Loucy (cell line): Measurements from ENCODE around the gene TLE3.

Source experiments
- H2AFZ ChIP-seq: fragments of 200-600 bp; sonication (generic); 2 replicates; pipeline ENCODE4 v1.6.0; 2016; ENCODE audit warnings: antibody characterized with exemption, mild to moderate bottlenecking, low read length, moderate library complexity
- H3F3A ChIP-seq: fragments of 200-600 bp; 2 replicates; pipeline ENCODE4 v1.6.0; 2016; ENCODE audit warnings: antibody characterized with exemption, low read depth, mild to moderate bottlenecking
- H3K27me3 ChIP-seq: fragments of 200-600 bp; sonication (generic); 2 replicates; pipeline ENCODE4 v1.6.1; 2014; ENCODE audit warnings: low read length, mild to moderate bottlenecking; ENCODE audit not compliant: insufficient read depth, poor library complexity, severe bottlenecking
- H3K36me3 ChIP-seq: fragments of 200-600 bp; sonication (generic); 2 replicates; pipeline ENCODE4 v1.6.1; 2016; ENCODE audit warnings: low read length; ENCODE audit not compliant: insufficient read depth
- H3K4me1 ChIP-seq: fragments of 200-600 bp; sonication (generic); 2 replicates; pipeline ENCODE4 v1.5.1; 2014; ENCODE audit warnings: low read length, mild to moderate bottlenecking; ENCODE audit not compliant: insufficient read depth, poor library complexity, severe bottlenecking
- H3K4me2 ChIP-seq: fragments of 200-600 bp; sonication (generic); 2 replicates; pipeline ENCODE4 v1.6.0; 2014; ENCODE audit warnings: antibody characterized with exemption, low read length, low read depth, mild to moderate bottlenecking; ENCODE audit not compliant: poor library complexity, severe bottlenecking
- H3K4me3 ChIP-seq: fragments of 200-600 bp; sonication (generic); 2 replicates; pipeline ENCODE4 v1.5.1; 2014; ENCODE audit warnings: low read length, mild to moderate bottlenecking, mixed read lengths; ENCODE audit not compliant: poor library complexity, severe bottlenecking
- H3K79me2 ChIP-seq: fragments of 200-600 bp; sonication (generic); 2 replicates; pipeline ENCODE4 v1.6.1; 2014; ENCODE audit warnings: low read length; ENCODE audit not compliant: insufficient read depth
- H3K9ac ChIP-seq: fragments of 200-600 bp; sonication (generic); 2 replicates; pipeline ENCODE4 v1.6.0; 2014; ENCODE audit warnings: mild to moderate bottlenecking, low read depth, low read length, moderate library complexity; ENCODE audit not compliant: poor library complexity, severe bottlenecking
- H3K9me2 ChIP-seq: fragments of 200-600 bp; sonication (generic); replicated peaks from 2 replicates; pipeline ENCODE4 v1.6.1; 2016; ENCODE audit warnings: low read depth, low read length, mixed read lengths
- H3K9me3 ChIP-seq: fragments of 200-600 bp; sonication (generic); 2 replicates; pipeline ENCODE4 v1.6.1; 2014; ENCODE audit warnings: mild to moderate bottlenecking, antibody characterized with exemption, low read length, low read depth; ENCODE audit not compliant: insufficient read depth
- H4K20me1 ChIP-seq: fragments of 200-600 bp; sonication (generic); 2 replicates; pipeline ENCODE4 v1.6.0; 2014; ENCODE audit warnings: antibody characterized with exemption, low read length, mild to moderate bottlenecking; ENCODE audit not compliant: insufficient read depth, poor library complexity, severe bottlenecking
- CTCF ChIP-seq: fragments of 200-600 bp; sonication (generic); conservative IDR thresholded peaks from 2 replicates; pipeline ENCODE4 v1.5.1; 2014; ENCODE audit warnings: mild to moderate bottlenecking, antibody characterized with exemption, low read length
- EZH2phosphoT487 ChIP-seq: fragments of 200-600 bp; IDR thresholded peaks from 2 replicates; pipeline ENCODE4 v1.6.1; 2018; ENCODE audit warnings: antibody characterized with exemption, mild to moderate bottlenecking, moderate library complexity, borderline replicate concordance

The TLE3 gene

GRCh38 chr15:70051948-70052633 is 45.6 kb downstream of the TLE3 start:
- H3K36me3 ChIP-seq = peaks cover 97% of the 10 kb centered on the region
- no peaks in the 10 kb centered on the region for H4K20me1 ChIP-seq
- no peaks in the 10 kb centered on the region for H3K9me3 ChIP-seq
- H3K4me1 ChIP-seq = no peaks in the 10 kb centered on the region
- no peak overlapping the region for H3K4me3 ChIP-seq
- no peak for TF ChIP-seq CTCF
- TF ChIP-seq EZH2phosphoT487 = no peak
- H2AFZ ChIP-seq = no peak overlapping the region
- H3K9ac ChIP-seq = no peak overlapping the region
- H3K79me2 ChIP-seq = no peaks in the 10 kb centered on the region
- H3F3A ChIP-seq = no peaks in the 10 kb centered on the region
- no peaks in the 10 kb centered on the region for H3K27me3 ChIP-seq
- H3K4me2 ChIP-seq = no peak overlapping the region
- no peaks in the 10 kb centered on the region for H3K9me2 ChIP-seq

- no peaks in the 10 kb centered on the region for H4K20me1 ChIP-seq
Measured at GRCh38 chr15:70050970-70051369, 46.7 kb downstream of the TLE3 start.

DNA sequence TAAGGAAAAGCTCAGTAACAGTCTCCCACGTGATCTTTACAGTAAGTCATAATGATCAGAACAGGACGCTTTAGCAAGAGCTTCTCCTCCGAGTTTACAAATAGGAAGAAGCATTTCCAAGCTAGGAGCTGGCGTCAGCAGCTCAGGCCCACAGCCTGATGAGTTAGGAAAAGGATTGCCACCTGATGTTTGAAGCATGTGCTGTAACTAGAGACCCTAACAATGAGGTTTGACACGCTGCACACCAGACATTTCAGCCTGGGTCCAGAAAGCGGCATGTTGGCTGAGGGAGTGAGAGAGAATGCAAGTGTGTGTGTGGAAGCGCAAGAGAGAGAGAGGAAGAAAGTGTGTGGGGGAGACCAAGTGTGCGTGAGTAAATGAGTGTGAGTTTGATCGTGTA is 47.3 kb downstream of the TLE3 start:
- H3K27me3 ChIP-seq = no peaks in the 10 kb centered on the region
- H3K79me2 ChIP-seq = no peaks in the 10 kb centered on the region
- H4K20me1 ChIP-seq = no peaks in the 10 kb centered on the region
- H2AFZ ChIP-seq = no peak overlapping the region
- no peak overlapping the region for H3K4me2 ChIP-seq
- H3K9me2 ChIP-seq = no peaks in the 10 kb centered on the region
- no peak overlapping the region for H3K4me3 ChIP-seq
- no peak for TF ChIP-seq CTCF
- no peak for TF ChIP-seq EZH2phosphoT487
- no peaks in the 10 kb centered on the region for H3K4me1 ChIP-seq
- peaks cover 85% of the 10 kb centered on the region for H3K36me3 ChIP-seq
- H3F3A ChIP-seq = no peaks in the 10 kb centered on the region
- H3K9me3 ChIP-seq = no peaks in the 10 kb centered on the region
- H3K9ac ChIP-seq = no peak overlapping the region

More at GRCh38 chr15:70050970-70051369, 46.7 kb downstream of the TLE3 start:
- Histone ChIP-seq H3K9ac (no peak overlapping the region), H3K4me3 (no peak overlapping the region), H3K79me2 (no peaks in the 10 kb centered on the region), H3K4me2 (no peak overlapping the region), H3K4me1 (no peaks in the 10 kb centered on the region), H3K9me3 (no peaks in the 10 kb centered on the region), H3K27me3 (no peaks in the 10 kb centered on the region), H3K36me3 (peaks cover 90% of the 10 kb centered on the region), H3K9me2 (no peaks in the 10 kb centered on the region), H3F3A (no peaks in the 10 kb centered on the region), H2AFZ (no peak overlapping the region)
- no peak for TF ChIP-seq EZH2phosphoT487
- TF ChIP-seq CTCF = no peak
